Activated CD8-positive, alpha-beta memory T cell treated with anti-CD3 and anti-CD28 coated beads, Interleukin-2, amount 50 U/mL, for 1 hour (primary cell): ENCODE data around the gene TTC23L.
"Not testable (repeated sequence)": the region's sequence is repeated elsewhere in the genome, so short reads cannot be mapped to it uniquely, and the experiment has no call there.

Experiments used
- DNase-seq: peaks from one replicate; pipeline ENCODE4 v3.0.0-alpha.2; 2020; ENCODE audit errors: extremely low read depth

TTC23L gene

GRCh38 chr5:34838785-34839714 is at the start of gene TTC23L:
Gene TTC23L (plus strand): TSS chr5:34839164. CDS start chr5:34840672, 1,508 bp downstream.
- peak; percentile 87 for DNase-seq

- DNase-seq: no peak
These were observed 49.3 kb upstream of the TTC23L start for GRCh38 chr5:34789639-34790038.

GRCh38 chr5:34790069-34790468 is 48.9 kb upstream of the TTC23L start:
- no peak for DNase-seq

- no peak for DNase-seq
These were observed 47.2 kb upstream of the TTC23L start for GRCh38 chr5:34791761-34792244.

GRCh38 chr5:34802834-34803563 is 36.0 kb upstream of the TTC23L start:
- no peak for DNase-seq

GRCh38 chr5:34803974-34804732 is 34.8 kb upstream of the TTC23L start:
- DNase-seq: no peak

GRCh38 chr5:34804913-34805312 is 34.1 kb upstream of the TTC23L start:
- no peak for DNase-seq

GRCh38 chr5:34806532-34806931 is 32.4 kb upstream of the TTC23L start:
- no peak for DNase-seq

- DNase-seq: no peak
These were observed 27.3 kb upstream of the TTC23L start for GRCh38 chr5:34811706-34812105.

GRCh38 chr5:34813509-34813908 is 25.5 kb upstream of the TTC23L start:
- DNase-seq: no peak

GRCh38 chr5:34817558-34818351 is 21.2 kb upstream of the TTC23L start:
- no peak for DNase-seq

GRCh38 chr5:34818717-34819116 is 20.2 kb upstream of the TTC23L start:
- no peak for DNase-seq

GRCh38 chr5:34820593-34820992 is 18.4 kb upstream of the TTC23L start:
- DNase-seq: no peak

GRCh38 chr5:34822956-34823715 is 15.8 kb upstream of the TTC23L start:
- no peak for DNase-seq

- no peak for DNase-seq
These were observed 12.6 kb upstream of the TTC23L start for GRCh38 chr5:34826347-34826746.

- no peak for DNase-seq
These were observed 11.1 kb upstream of the TTC23L start for GRCh38 chr5:34827588-34828506.

- not testable (repeated sequence) for DNase-seq
These were observed 8.1 kb upstream of the TTC23L start for GRCh38 chr5:34830827-34831226.

- no peak for DNase-seq
These were observed 7.7 kb upstream of the TTC23L start for GRCh38 chr5:34831303-34831702.

GRCh38 chr5:34832568-34832967 is 6.4 kb upstream of the TTC23L start:
- no peak for DNase-seq
